ENCODE measurements around the gene MTA2. TPM values are rescaled to one million over a fixed set of nuclear protein-coding genes. Genes with fewer than 3 reads are reported as not detected.
"Not testable (repeated sequence)": the region's sequence is repeated elsewhere in the genome, so short reads cannot be mapped to it uniquely, and the experiment has no call there.

The MTA2 gene
- polyA plus RNA-seq, 2 of the 4 experiments (the other 2 are of a cell fraction), result 21.8 to 85.0 TPM

- FAIRE-seq (no peak), DNase-seq (ENCODE audit: low read depth in 1 of 2, low spot score in 1 of 2) (no peak), ATAC-seq (no peak)
- H3K4me2 ChIP-seq, result no peak overlapping the region
- H3K9me3 ChIP-seq, result no peaks in the 10 kb centered on the region
- ChIA-PET CTCF (interaction anchor here (0.5 to 2.3 kb wide), 6 partner anchors 11 to 774 kb away, joined by 3 to 10 read pairs (median 4); no protein-coding TSS in a partner anchor), POLR2A (interaction anchor here (1.0 to 1.9 kb wide), 2 partner anchors 15 to 76 kb away, joined by 3 to 10 read pairs; partner anchors contain the start of genes C11orf98, CSKMT and EEF1G)
- H3K4me1 ChIP-seq, result peaks cover 49% of the 10 kb centered on the region
- no peak overlapping the region for H3K4me3 ChIP-seq
- WGBS (ENCODE audit: missing lambda C conversion rate), result 65% methylated on average over 18 of the region's 18 CpGs
- H3K27ac ChIP-seq, result peak overlapping the region in 1 of 2 experiments; percentile 2; a peak in 1 of 6 replicates
- TF ChIP-seq MAFK (IDR thresholded peaks at IDR 0.05; ENCODE audit: partially characterized antibody), result no peak
- no peak for TF ChIP-seq RAD21 (conservative IDR thresholded peaks at IDR 0.05 in 1 of 2, IDR thresholded peaks at IDR 0.05 in 1 of 2)
- TF ChIP-seq BCL3 (IDR thresholded peaks at IDR 0.05), result no peak
- TF ChIP-seq HOXA7 (CRISPR knock-in tag; IDR thresholded peaks at IDR 0.05), result no peak
- peak; percentile 25; the same call in 2 of the 3 replicates for TF ChIP-seq CTCF (IDR thresholded peaks at IDR 0.05)
Observed at GRCh38 chr11:62588966-62589637, 12.6 kb downstream of the MTA2 start.

GRCh38 chr11:62585356-62585755, 16.3 kb downstream of the MTA2 start:
- 96% methylated on average over 7 of the region's 7 CpGs for WGBS (ENCODE audit: missing lambda C conversion rate)
- POLR2A ChIA-PET, result interaction anchor here (1.5 kb wide), 1 partner anchor 11 kb away, joined by 9 read pairs; the partner anchor contains the start of gene EEF1G
- H3K9me3 ChIP-seq; ATAC-seq; DNase-seq (ENCODE audit: low read depth in 1 of 2, low spot score in 1 of 2); H3K4me2 ChIP-seq; H3K4me3 ChIP-seq; H3K27ac ChIP-seq; FAIRE-seq: not testable (repeated sequence)
- peaks cover 32% of the 10 kb centered on the region for H3K4me1 ChIP-seq
- CTCF ChIA-PET, result interaction anchor here (1.1 to 1.7 kb wide), 7 partner anchors 9 to 190 kb away, joined by 3 to 7 read pairs (median 4); no protein-coding TSS in a partner anchor

GRCh38 chr11:62581735-62582134, 19.9 kb downstream of the MTA2 start:
- CTCF ChIA-PET, result interaction anchor here (0.5 to 2.2 kb wide), 3 partner anchors 12 to 90 kb away, joined by 3 to 5 read pairs (median 4); partner anchors contain the start of gene LBHD1
- H3K27ac ChIP-seq; FAIRE-seq; POLR2A ChIA-PET; H3K4me2 ChIP-seq; ATAC-seq; H3K9me3 ChIP-seq; H3K4me3 ChIP-seq; H3K4me1 ChIP-seq; DNase-seq (ENCODE audit: low read depth in 1 of 2, low spot score in 1 of 2): not testable (repeated sequence)
- WGBS (ENCODE audit: missing lambda C conversion rate), result 88% methylated on average over 4 of the region's 4 CpGs

GRCh38 chr11:62580959-62581715, 20.5 kb downstream of the MTA2 start:
- ATAC-seq (no peak), DNase-seq (ENCODE audit: low read depth in 1 of 2, low spot score in 1 of 2) (no peak), FAIRE-seq (no peak)
- Histone ChIP-seq H3K4me1 (no peaks in the 10 kb centered on the region), H3K27ac (no peak overlapping the region), H3K4me3 (no peak overlapping the region), H3K4me2 (no peak overlapping the region), H3K9me3 (no peaks in the 10 kb centered on the region)
- ChIA-PET CTCF (interaction anchor here (1.3 to 2.2 kb wide), 5 partner anchors 11 to 156 kb away, joined by 3 to 5 read pairs (median 4); no protein-coding TSS in a partner anchor), POLR2A (interaction anchor here (0.7 kb wide), 1 partner anchor 10 kb away, joined by 3 read pairs; the partner anchor contains the start of gene TUT1)
- no peak for TF ChIP-seq NPAS2 (CRISPR knock-in tag; IDR thresholded peaks at IDR 0.05; ENCODE audit: borderline replicate concordance)
- no peak for TF ChIP-seq ATOH8 (CRISPR knock-in tag; IDR thresholded peaks at IDR 0.05; ENCODE audit: low read depth)
- 92% methylated on average over 18 of the region's 18 CpGs for WGBS (ENCODE audit: missing lambda C conversion rate)
